Activated CD8-positive, alpha-beta memory T cell treated with anti-CD3 and anti-CD28 coated beads for 4 hours (primary cell): Measurements from ENCODE around the gene FBXW11.

Experiments used
- DNase-seq, 2 donors: peaks; one replicate each; pipeline ENCODE4 v3.0.0-alpha.2; 2020; ENCODE audit warnings: low read depth in 2 of 2

Gene FBXW11

GRCh38 chr5:171868236-171868635 lies 138.2 kb downstream of the FBXW11 start:
- no peak for DNase-seq

GRCh38 chr5:171867786-171868185 lies 138.7 kb downstream of the FBXW11 start:
- DNase-seq, result no peak

DNA sequence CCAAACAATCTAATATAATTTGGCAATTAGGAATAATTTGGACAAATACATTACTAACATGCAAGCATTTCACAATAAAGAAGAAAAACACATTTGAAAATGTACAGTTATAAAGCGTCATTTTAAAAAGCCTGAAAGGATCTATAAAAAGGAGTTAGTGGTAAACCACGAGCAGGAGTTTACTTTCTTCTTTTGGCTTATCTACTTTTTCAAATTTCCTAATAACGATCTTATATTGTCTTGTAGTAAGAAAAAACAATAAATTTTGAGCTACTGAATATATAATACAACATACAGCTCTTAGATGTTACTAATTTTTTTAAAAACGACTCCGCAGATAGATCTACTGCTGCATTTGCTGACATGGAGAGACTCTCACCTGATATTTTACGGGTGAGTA lies 141.0 kb downstream of the FBXW11 start:
- DNase-seq, result no peak

DNA sequence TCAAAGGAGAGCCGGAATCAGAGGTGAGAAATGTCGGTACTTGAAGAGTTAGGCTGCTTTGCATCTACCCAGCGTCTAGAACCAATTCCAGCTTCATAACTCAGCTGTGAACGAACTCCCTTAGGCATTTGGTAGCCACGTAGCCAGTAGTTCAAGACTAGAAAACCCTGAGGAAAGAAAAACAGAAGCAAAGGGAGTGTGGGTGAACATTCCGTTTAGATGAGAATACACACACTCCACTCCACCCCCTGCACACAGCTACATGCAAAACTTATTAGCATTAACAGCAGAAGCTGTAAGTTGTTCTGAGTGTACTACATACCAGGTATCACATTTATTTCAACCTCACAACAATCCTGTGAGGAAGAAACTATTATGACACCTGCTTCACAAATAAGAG lies 142.5 kb downstream of the FBXW11 start:
- no peak for DNase-seq

DNA sequence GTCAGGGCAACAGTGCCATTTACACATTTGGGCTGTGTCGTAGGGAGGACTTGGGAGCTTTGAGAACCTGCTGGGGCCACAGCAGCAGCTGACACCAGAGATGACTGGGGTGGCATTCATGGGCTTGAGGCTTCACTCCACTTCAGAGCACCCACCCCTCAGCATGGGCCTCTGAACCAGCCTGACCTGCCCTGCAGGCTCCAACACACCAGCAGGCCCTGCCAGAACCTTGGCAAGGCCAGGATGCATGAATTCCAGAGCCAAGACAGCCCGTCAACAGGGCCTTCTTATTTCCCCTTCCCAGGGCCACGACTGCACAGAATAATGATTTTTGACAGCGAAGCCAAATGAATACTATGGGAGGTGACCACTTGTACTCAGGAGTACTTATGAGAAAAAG lies 143.8 kb downstream of the FBXW11 start:
- DNase-seq, result no peak

- no peak for DNase-seq
Measured at GRCh38 chr5:171861381-171861780, 145.1 kb downstream of the FBXW11 start.

DNA sequence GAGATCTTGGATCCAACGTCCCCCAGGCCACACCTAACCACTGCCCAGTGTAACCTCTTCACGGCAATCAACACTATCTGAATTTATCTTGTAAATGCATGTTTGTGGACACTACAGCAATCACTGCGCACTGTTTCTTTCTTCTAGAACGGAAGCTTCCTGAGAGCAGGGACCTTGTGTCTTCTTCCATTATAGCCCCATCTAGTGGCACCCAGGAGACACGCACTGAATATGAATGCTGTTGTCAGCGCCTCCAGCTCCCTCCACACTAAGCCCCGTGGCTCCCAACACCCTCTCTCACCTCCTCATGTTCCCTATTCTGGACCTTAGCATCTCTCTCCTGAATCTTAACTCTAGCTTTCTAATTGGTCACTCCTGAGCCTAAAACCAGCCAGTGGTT lies 148.1 kb downstream of the FBXW11 start:
- no peak for DNase-seq

GRCh38 chr5:171857489-171857876 lies 149.0 kb downstream of the FBXW11 start:
- DNase-seq, result no peak

DNA sequence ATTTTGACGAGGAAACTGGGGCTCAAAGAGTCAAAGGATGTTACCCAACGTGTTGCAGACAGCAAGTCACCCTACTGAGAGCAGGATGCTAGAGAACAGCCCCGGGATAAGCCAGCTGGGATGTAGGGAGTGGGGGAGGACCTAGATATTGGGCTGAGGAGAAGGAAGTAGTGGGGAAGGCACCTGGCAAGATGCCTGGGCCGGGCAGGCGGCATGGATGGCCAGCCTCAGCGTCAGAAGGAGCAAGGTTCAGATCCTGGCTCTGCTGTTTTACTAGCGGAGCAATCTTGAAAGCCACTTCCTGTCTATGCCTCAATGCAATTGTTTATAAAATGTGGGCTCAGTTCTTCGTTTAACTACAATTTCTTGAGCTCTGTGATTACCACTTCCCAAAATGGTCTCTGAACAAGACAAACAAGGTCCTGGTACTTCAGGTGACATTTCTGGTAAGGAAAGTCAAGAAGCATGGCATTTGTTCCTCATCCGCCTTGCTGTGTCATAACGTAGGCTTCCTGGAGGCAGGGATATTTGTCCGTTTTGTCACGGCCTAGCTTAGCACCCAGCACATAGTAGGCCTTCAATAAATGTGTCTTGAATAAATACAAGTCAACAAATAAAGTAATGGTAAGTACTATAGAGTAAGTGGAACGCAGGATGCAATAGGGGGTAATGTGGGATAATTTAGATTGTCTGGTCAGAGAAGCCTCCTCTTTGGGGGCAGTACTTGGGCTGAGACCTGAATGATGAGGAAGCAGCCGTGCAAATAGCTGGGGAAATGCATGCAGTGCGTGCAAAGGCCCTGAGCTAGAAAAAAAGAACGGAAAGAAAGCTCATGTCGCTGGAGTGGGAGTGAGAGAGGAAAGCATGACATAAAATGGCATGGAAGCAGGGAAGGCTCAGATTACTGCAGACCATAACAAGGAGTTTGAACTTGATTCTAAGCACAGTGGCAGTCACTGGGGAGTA lies 150.4 kb downstream of the FBXW11 start:
- no peak for DNase-seq

DNA sequence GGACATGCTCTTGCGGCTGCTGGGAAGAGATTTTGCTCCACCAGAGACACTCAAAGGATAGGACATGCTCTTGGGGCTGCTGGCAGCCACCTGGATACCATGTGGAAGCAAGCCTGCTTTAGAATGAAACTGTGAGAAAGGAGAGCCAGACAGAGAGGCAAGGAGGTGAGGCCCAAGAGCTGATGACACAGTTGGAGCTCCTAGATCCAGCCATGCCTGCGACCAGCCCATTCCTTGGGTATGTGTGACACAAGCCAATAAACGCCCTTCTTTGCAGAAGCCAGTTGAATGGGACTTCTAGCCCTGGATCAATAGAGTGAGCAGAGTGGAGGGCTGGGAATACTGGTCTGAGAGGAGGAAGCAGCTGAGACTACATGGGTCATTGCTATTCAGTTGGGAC lies 151.2 kb downstream of the FBXW11 start:
- DNase-seq, result no peak

- no peak for DNase-seq
Measured at GRCh38 chr5:171852255-171852681, 154.2 kb downstream of the FBXW11 start.

GRCh38 chr5:171851251-171851650 lies 155.2 kb downstream of the FBXW11 start:
- DNase-seq, result no peak

DNA sequence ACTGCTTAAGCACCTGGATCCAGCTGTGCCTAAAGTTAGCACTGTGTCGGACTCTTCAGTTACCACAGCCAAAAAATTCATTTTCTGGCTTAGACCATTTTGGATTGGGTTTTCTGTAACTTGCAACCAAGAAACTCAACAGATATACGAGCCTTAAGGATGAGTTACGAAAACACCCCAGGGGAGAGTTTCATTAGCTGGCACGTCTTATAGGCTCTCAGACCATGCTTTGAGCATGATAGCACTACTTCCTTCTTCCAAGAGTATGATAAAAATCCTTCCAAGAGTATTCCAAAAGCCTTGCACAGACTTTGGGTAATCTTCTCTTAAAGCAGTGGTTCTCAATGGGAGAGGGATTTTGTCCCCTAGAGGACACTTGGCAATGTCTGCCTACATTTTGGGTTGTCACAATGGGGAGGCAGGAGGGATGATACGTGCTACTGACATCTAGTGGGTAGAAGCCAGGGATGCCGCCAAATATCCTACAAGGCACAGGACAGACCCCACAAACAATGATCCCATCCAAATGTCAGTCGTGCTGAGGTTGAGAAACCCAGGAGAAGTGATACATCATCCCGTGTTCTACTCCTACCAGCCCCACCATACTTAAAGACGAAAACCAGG lies 156.0 kb downstream of the FBXW11 start:
- DNase-seq, result no peak

DNA sequence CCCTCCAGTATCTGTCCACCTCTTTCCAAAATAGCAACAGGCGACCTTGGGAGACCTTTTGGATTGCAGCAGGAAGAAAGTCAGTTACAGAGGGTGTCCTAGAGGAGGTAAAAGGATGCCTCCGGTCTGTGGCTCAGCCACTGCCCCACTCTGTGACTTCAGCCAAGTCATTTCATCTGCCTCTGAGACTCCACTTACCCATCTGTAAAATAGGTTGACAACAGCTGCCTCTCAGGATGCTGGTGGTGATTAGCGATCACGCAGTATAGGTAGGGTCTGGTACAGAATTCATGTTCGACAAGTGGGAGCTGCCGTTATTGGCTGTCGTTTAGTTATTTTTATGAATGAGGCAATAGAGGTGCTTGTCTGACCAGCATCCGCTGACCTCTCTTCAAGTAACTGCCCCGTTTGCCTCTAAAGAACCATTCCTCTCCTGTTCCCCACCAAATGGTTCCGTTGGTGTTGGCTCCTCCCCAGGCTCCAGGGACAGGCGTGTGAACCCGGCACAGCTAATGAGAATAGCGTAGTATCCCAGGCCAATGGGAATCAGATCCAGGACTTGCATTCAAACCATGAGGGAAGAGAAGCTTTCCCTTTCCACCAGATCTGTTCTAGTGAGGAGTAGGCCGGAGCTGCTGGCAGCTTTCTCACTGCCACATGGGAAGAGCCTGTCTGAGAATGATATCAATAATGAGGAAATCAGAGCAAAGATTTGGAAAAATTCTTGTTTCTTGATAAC lies 156.7 kb downstream of the FBXW11 start:
- no peak for DNase-seq

GRCh38 chr5:171848911-171849520 lies 157.4 kb downstream of the FBXW11 start:
- DNase-seq, result no peak

- DNase-seq, result no peak
Measured at GRCh38 chr5:171848486-171848885, 158.0 kb downstream of the FBXW11 start.

DNA sequence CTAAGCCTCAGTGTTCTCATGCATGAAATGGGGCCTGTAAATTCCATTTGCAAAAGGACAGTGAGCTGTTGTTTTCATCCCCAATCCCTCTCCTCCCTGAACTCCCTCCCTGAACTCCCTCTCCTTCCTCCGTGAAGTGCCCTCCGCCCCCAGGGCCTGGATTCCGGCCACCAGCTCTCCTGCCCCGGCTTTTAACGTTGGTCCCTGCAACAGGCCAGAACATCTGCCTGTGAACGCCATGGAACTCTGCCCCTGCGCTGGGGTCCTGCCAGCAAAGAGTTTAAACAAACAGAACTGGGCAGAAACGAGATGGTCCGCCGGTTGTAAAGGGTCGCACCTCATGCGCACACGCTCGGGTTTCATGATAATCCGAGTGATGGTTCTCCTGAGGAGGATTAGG lies 158.4 kb downstream of the FBXW11 start:
- no peak for DNase-seq

DNA sequence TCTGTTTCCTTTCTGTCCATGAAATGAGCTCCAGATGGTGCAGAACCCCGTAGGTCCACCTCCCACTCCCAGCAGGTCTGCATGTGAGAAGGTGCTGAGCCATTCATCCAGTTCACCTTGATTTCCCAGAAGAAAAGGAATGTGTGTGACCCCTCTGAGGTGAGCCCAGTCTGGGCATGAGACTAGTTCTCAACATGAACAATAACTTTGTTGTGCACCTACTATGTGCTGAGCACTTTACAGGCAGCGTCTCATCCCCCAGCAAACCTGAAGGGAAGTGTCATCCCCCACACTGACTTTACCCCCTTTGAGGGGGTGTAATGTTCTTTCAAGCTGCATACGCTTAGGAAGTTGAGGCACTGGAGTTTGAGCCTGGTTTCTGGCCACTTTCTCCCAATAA lies 159.4 kb downstream of the FBXW11 start:
- no peak for DNase-seq

DNA sequence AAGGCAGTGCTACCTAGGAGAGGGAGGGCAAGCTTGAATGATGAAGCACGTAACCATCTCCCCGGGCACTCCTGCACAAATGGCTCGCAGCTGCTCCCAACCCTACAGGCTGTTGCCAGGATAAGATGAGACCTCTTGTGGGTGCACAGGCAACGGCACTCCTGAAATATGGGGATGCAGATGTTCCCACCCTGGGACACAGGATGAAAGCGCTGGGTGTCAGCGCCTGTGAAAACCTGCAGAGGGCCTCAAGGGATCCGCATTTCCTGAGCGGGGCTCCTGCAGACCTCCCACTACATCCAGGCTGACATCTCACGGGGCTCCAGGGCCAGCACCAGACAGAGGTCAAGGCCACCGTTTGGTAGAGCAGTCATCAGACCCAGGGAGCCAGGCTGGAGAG lies 160.1 kb downstream of the FBXW11 start:
- DNase-seq, result no peak

- no peak for DNase-seq
Measured at GRCh38 chr5:171845857-171846256, 160.6 kb downstream of the FBXW11 start.

DNA sequence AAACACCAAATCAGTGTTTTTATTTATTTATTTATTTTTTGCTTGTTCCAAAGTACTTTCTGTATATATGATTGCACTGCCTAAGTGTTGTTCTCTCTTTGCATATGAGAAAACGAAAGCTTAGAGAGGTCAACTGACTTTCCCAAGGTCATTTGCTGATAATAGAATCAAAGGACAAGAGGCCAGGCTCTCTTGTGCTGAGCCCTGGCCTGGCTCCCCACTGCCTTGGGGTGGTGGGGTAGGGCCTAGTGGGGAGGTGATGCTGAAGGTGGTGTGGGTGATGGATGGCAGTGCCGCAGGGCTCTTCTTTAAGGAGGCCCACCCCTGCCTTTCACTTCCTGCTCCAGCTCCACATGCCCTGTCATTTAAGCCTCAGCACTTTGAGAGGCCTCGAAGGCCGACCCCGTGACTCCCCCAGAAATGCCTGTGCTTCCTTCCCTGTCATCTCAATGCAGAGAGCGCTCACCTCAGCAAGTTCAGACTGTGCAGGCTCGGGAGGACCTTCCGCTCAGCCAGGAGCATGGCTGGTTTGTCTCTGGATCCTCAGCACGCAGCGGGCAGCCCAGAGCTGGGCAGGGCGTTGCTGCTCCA lies 161.3 kb downstream of the FBXW11 start:
- no peak for DNase-seq
